Measurements from ENCODE around the gene LRRK2.
"Not testable (repeated sequence)": the region's sequence is repeated elsewhere in the genome, so short reads cannot be mapped to it uniquely, and the experiment has no call there.

LRRK2 gene

DNA sequence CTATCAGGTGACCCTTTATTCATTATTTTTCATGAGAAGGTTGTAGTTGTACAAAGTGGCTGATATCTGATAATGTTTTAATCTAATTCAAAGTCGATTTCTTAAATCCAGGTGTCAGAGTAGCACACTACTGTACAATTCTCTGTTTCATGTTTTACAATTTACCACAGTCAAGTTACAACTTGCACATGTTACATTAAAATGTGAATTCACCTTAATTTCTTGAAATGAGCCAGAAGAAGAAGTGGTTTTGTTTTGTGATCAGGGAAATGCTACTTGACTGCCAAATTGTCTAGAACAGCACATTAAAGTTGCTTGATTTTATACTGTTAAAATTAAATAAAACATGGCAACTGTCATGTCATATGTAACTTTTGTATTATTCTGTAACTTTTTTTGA, 23.2 kb downstream of the LRRK2 start:
- Histone ChIP-seq H3K4me2 (no peak overlapping the region), H3K4me3 (no peak overlapping the region), H3K9ac (no peak overlapping the region), H3K36me3 (no peaks in the 10 kb centered on the region), H3K27me3 (no peaks in the 10 kb centered on the region), H3K9me3 (no peaks in the 10 kb centered on the region), H3K27ac (no peak overlapping the region), H3K4me1 (no peaks in the 10 kb centered on the region), H4K20me1 (no peaks in the 10 kb centered on the region)
- TF ChIP-seq Cebpa-rat (IDR thresholded peaks at IDR 0.05) = no peak

- Histone ChIP-seq H3K4me1 (no peaks in the 10 kb centered on the region), H3K9ac (no peak overlapping the region), H3K36me3 (no peaks in the 10 kb centered on the region), H3K9me3 (no peaks in the 10 kb centered on the region), H4K20me1 (no peaks in the 10 kb centered on the region), H3K27me3 (no peaks in the 10 kb centered on the region), H3K27ac (no peak overlapping the region), H3K4me3 (no peak overlapping the region), H3K4me2 (no peak overlapping the region)
- TF ChIP-seq Cebpa-rat (IDR thresholded peaks at IDR 0.05) = no peak
Observed at GRCh38 chr12:40248585-40249297, 23.9 kb downstream of the LRRK2 start.

DNA sequence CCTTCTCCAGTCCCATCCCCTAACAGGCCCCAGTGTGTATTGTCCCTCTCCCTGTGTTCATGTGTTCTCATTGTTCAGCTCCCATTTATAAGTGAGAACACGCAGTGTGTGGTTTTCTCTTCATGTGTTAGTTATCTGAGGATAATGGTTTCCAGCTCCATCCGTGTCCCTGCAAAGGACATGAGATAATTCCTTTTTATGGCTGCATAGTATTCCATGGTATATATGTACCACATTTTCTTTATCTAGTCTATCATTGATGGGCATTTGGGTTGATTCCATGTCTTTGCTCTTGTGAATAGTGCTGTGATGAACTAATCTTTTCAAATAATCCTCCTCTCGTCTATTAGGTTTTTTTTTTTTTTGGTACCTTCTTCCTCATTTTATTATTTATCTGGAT, 25.9 kb downstream of the LRRK2 start:
- H3K9ac ChIP-seq, H3K4me2 ChIP-seq, H3K9me3 ChIP-seq, H3K27me3 ChIP-seq, H3K36me3 ChIP-seq, H4K20me1 ChIP-seq, H3K4me1 ChIP-seq, H3K4me3 ChIP-seq, H3K27ac ChIP-seq: not testable (repeated sequence)

- Histone ChIP-seq H3K9me3 (no peaks in the 10 kb centered on the region), H4K20me1 (no peaks in the 10 kb centered on the region), H3K36me3 (no peaks in the 10 kb centered on the region), H3K27me3 (no peaks in the 10 kb centered on the region), H3K27ac (no peak overlapping the region), H3K9ac (no peak overlapping the region), H3K4me3 (no peak overlapping the region), H3K4me1 (no peaks in the 10 kb centered on the region), H3K4me2 (no peak overlapping the region)
- TF ChIP-seq Cebpa-rat (IDR thresholded peaks at IDR 0.05) = no peak
Observed at GRCh38 chr12:40253936-40254335, 29.1 kb downstream of the LRRK2 start.

GRCh38 chr12:40254455-40255085, 29.8 kb downstream of the LRRK2 start:
- Histone ChIP-seq H3K4me2 (no peak overlapping the region), H3K27ac (no peak overlapping the region)

DNA sequence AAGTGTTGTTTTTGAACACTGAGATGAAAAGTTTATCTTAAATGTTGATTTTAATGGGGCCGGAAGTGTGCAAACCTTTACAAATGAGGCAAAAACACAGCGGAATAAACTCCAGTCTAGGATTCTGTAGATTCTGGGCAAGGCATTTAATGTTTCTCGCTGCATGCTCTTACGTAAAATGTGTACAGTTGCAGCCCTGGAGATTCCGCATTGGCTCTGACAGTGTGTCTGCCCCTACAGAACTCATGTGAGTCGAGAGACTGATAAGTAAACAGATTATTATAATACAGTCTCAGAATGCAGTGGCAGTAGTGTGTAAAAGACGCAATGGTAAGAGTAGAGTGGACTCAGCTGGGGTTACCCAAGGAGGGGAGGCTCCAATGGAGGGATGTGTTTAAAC, 33.6 kb downstream of the LRRK2 start:
- Histone ChIP-seq H3K4me3 (no peak overlapping the region), H3K4me2 (no peak overlapping the region), H3K4me1 (peaks cover 9% of the 10 kb centered on the region; the same call in 1 of the 2 replicates), H3K36me3 (no peaks in the 10 kb centered on the region), H3K27ac (no peak overlapping the region), H3K9ac (no peak overlapping the region), H4K20me1 (no peaks in the 10 kb centered on the region), H3K9me3 (no peaks in the 10 kb centered on the region), H3K27me3 (no peaks in the 10 kb centered on the region)
- TF ChIP-seq Cebpa-rat (IDR thresholded peaks at IDR 0.05) = no peak

More at GRCh38 chr12:40254455-40255085, 29.8 kb downstream of the LRRK2 start:
- Histone ChIP-seq H3K36me3 (no peaks in the 10 kb centered on the region), H3K4me3 (no peak overlapping the region), H3K9me3 (no peaks in the 10 kb centered on the region), H3K9ac (no peak overlapping the region), H4K20me1 (no peaks in the 10 kb centered on the region), H3K4me1 (no peaks in the 10 kb centered on the region), H3K27me3 (no peaks in the 10 kb centered on the region)
- TF ChIP-seq Cebpa-rat (IDR thresholded peaks at IDR 0.05) = no peak

GRCh38 chr12:40261937-40262336, 37.1 kb downstream of the LRRK2 start:
- no peak overlapping the region for H3K4me3 ChIP-seq
- no peaks in the 10 kb centered on the region for H4K20me1 ChIP-seq
- no peak overlapping the region for H3K4me2 ChIP-seq
- no peak for TF ChIP-seq Cebpa-rat (IDR thresholded peaks at IDR 0.05)
- peaks cover 15% of the 10 kb centered on the region; the same call in 1 of the 2 replicates for H3K4me1 ChIP-seq
- no peaks in the 10 kb centered on the region for H3K27me3 ChIP-seq
- no peak overlapping the region for H3K9ac ChIP-seq
- no peak overlapping the region for H3K27ac ChIP-seq
- H3K9me3 ChIP-seq = peaks cover 5% of the 10 kb centered on the region; the same call in 1 of the 2 replicates
- no peaks in the 10 kb centered on the region for H3K36me3 ChIP-seq

- no peak for TF ChIP-seq Cebpa-rat (IDR thresholded peaks at IDR 0.05)
- Histone ChIP-seq H3K4me1 (peaks cover 15% of the 10 kb centered on the region; the same call in 1 of the 2 replicates), H3K27ac (no peak overlapping the region), H3K36me3 (no peaks in the 10 kb centered on the region), H3K27me3 (no peaks in the 10 kb centered on the region), H3K9me3 (peaks cover 5% of the 10 kb centered on the region; the same call in 1 of the 2 replicates), H3K4me3 (no peak overlapping the region), H3K9ac (no peak overlapping the region), H4K20me1 (no peaks in the 10 kb centered on the region), H3K4me2 (no peak overlapping the region)
Observed at GRCh38 chr12:40262657-40263056, 37.9 kb downstream of the LRRK2 start.

- no peak for TF ChIP-seq Cebpa-rat (IDR thresholded peaks at IDR 0.05)
- Histone ChIP-seq H3K27me3 (no peaks in the 10 kb centered on the region), H3K4me2 (no peak overlapping the region), H3K9me3 (peaks cover 5% of the 10 kb centered on the region; the same call in 1 of the 2 replicates), H4K20me1 (no peaks in the 10 kb centered on the region), H3K9ac (no peak overlapping the region), H3K27ac (no peak overlapping the region), H3K4me3 (no peak overlapping the region), H3K36me3 (no peaks in the 10 kb centered on the region), H3K4me1 (peaks cover 15% of the 10 kb centered on the region; the same call in 1 of the 2 replicates)
Observed at GRCh38 chr12:40263616-40264409, 39.0 kb downstream of the LRRK2 start.
